SKM-1 (cell line): Measurements from ENCODE around the gene MEIS1.

Experiments
- DNase-seq: peaks from one replicate; lab custom pipeline; 2025; ENCODE audit not compliant: unreplicated experiment; lab: John Stamatoyannopoulos, UW

Gene MEIS1

GRCh38 chr2:66532972-66533868 is 98.3 kb downstream of the MEIS1 start:
- DNase-seq: no peak

DNA sequence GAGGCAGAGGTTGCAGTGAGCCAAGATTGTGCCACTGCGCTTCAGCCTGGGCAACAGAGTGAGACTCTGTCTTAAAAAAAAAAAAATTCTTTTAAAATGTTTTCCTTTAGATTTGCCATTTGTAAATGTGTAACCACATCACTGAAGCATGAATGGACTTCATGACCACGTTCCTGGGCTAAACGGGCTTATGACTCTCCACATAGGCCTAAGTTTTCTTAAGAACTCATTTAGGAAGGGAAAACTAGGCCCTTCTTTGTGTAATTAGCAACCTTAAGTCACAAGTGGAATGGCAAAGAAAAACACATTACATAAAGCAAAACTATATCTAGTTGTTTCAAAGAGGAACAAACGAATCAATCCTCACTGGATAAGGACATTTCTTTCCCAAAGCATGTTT is 99.5 kb downstream of the MEIS1 start:
- DNase-seq: no peak

DNA sequence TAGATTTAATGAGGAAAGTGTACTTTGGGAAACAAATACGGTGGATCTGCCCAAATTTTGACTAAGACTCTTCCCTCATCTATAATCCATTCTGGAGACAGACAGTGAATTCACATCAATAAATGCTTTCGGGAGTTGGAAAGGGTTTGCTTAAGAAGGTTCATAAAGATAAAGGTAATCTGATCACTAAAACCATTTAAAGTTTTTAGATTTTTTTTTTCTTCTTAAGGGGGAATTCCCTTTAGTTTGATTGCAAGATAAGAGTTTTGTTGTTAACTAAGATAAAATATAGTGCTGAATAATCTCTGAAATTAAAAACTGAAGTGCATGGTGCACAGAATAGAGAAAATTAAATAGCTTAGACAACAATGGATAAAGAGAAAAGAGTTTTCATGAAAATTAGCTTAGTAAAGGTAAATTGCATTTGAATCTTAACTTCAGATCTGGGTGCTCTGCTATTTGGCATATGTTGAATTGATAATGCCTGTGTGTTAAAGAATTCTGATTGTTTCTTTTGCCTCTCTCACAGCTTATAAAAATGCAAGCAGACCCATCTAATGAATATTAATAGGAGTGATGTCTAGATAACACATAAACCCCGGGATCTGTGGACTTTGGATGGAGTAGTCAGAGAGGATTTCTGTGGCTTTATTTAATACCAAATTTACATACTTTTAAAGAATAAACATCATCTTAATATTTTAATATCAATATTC is 100.8 kb downstream of the MEIS1 start:
- no peak for DNase-seq

DNA sequence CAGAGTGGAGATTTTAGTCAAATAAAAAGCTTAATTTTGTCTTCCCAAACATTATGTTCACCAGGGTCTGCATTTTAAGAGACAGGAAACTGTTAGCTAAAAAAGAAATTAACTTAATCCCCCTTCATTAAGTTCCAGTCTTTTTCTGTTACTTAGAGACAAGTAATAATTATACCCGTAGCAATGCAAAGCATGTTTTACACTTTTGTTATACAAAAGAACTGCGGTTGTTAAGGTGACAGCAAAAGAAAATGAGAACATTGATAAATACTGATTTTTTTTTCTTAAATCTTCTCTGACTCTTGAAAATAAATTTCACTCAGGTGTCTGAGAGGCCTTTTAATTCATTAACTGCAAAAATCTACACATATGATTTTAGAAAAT is 101.4 kb downstream of the MEIS1 start:
- no peak for DNase-seq

GRCh38 chr2:66536997-66537396 is 102.1 kb downstream of the MEIS1 start:
- DNase-seq: no peak

DNA sequence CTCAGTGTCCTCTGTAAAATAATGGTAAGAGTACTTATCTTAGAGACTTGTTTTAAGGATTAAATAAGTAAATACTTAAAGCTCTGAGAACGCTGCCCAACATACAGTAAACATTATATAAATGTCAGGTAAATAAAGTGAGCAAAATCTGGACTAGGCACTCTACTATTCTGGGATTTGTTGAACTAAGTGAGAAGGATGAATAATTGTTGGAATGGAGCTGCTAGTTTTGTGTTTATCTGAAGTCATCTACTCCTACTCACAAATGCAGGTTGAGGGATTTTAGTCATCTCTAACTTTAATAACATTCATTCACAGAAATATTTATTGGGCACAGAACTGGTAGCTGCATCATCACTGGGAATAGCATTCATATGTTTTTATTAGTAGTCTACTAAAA is 103.4 kb downstream of the MEIS1 start:
- no peak for DNase-seq

- DNase-seq: no peak
These were observed 104.5 kb downstream of the MEIS1 start for GRCh38 chr2:66539452-66539851.

GRCh38 chr2:66541646-66542045 is 106.7 kb downstream of the MEIS1 start:
- DNase-seq: no peak

GRCh38 chr2:66543257-66543767 is 108.4 kb downstream of the MEIS1 start:
- no peak for DNase-seq

GRCh38 chr2:66544258-66544657 is 109.3 kb downstream of the MEIS1 start:
- no peak for DNase-seq

- no peak for DNase-seq
These were observed 110.3 kb downstream of the MEIS1 start for GRCh38 chr2:66545258-66545657.

DNA sequence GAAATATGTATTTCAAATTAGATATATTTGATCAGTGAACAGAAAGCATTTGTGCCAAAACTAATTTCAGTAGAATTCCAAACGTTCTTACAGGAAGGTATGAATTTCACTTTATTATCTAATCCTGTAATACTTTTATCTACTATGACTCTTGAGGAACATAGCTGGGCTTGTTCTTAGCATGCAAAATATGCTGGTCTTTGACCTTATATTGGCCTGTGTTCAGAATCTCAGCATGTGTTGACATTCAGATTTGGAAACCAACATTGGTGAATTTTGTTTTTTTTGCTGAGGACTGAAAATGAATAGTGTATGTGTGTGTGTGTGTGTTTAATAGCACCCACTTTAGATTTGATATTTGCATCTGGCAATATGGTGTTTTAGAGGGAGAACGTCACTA is 112.2 kb downstream of the MEIS1 start:
- no peak for DNase-seq

- no peak for DNase-seq
These were observed 113.0 kb downstream of the MEIS1 start for GRCh38 chr2:66547887-66548286.

DNA sequence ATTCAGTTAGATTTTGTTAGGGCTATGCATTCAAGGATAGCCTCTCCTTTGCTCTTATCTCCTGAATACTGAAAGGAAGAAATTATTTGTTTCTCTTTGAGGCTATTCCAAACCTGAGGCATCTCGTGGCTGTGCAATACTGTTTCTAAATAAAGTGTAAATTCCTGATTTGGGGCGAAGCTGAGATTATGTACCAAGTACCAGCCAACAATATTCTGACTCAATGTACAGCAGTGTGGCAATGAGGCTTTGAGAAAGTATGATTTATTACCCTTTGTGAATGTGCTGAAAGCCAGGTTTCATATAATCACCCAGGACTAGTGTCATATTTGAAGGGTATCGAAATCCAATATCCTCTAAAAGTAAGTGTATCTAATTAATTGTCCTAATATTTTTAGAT is 113.5 kb downstream of the MEIS1 start:
- DNase-seq: no peak

DNA sequence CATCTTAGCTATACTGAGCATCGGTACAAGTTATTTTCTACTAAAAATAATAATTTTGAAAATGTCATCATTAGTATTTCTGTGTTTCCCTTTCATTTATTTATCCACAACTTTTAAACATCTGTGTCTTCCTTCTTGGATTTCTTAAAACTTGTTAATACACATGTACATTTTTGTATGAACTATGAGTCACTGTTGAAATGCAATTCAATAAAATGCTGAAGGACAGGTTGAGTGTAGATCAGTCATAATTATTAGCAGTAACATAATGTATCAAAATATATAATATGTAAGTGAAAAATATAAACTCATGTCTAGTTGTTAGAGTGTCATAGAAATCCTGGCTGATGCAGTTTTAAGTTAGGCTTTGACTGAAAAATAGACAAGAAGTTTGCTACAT is 115.9 kb downstream of the MEIS1 start:
- no peak for DNase-seq

DNA sequence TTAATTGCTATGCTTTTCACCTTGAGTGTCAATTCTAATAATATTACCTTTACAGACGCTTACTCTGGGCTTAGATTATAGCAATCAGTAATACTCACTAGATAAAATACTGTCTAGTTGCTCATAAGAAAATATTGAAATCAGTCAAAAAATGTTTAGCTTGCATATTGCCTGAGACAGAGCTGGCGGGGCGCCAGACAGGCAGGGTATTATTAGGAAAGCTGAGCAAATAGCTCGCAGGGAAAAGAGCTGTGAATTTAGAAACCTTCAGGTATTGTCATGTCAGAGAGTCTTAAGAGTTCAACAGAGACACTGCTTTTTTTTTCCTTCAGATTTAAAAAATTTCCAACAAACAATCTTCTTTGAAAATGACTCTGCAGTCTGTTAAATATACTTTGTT is 118.4 kb downstream of the MEIS1 start:
- no peak for DNase-seq

DNA sequence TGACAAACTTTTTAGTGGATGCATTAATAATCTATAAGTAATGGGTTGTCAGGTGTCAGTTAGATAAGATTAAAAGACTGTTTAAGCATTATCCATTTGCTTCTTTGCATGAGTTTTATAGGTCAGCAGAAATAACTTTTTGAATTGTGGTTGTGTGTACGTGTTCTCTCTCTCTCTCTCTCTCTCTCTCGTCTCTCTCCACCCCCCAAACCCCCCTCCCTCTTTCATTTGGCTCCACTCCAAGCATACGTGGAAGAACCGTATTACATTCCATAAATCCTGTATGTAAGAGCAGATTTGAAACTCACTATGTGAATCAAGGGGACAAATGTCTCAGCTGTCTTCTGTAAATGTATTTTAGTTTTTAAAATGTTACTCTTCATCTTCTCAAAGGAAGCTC is 120.2 kb downstream of the MEIS1 start:
- DNase-seq: no peak

- DNase-seq: no peak
These were observed 120.8 kb downstream of the MEIS1 start for GRCh38 chr2:66555501-66556324.

GRCh38 chr2:66559672-66560071 is 124.7 kb downstream of the MEIS1 start:
- no peak for DNase-seq

DNA sequence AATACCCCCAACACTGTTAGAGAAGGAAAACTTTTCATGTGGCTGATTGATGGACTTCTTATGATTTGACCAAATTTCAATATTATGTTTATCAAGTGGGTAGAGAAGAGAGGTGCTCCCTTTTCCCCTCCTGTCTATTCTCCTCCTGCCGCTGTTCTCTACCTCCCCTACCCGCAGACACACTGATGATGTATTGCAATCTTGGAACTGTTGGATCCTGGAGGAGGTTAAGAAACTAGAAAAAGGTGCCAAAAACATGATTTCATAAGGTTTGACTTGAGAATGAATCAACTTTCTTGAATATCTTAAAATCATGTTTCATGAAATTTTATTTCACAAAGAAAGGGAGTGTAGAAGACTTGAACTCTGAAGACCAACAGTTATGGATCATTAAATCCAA is 125.8 kb downstream of the MEIS1 start:
- DNase-seq: no peak

DNA sequence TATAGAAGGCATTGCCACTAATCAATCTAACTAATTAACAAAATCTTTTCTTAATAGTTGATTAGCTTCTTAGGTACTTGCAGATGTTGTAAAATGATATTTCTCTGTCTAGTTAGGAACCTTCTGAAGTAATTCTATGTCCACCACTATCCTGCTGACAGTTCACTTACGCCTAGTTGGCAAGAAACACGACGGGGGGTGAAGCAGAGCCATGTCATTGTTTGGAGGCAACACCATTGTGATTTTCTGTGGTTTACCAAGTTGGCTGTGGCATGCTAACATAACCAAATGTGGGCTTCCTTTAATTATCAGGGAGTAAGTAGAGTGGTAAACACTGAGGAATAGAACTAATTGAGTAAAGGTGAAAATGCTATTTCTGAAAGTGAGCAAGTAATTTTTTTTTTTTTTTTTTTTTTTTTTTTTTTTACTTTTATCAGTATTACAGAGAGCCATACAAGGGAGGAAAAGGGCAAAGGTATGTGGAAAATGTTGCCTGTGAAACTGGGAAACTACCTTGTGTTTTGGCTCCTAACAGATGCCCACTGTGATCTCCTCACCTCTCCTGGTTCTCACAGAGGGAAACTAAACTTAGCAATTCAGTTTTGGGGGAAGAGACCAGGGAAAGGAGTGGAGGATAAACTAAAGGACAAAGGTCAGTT is 126.8 kb downstream of the MEIS1 start:
- no peak for DNase-seq
